AG20443 (cell line): ENCODE results near the gene SELENOO.
A peak's percentile ranks its signal among the peaks of the same experiment; 100 is the strongest.

Source experiments
- DNase-seq: peaks from one replicate; pipeline ENCODE4 v3.0.0; 2012; ENCODE audit warnings: low spot score, mixed read lengths

SELENOO gene

GRCh38 chr22:50238755-50239154 lies 37.9 kb downstream of the SELENOO start:
- DNase-seq: no peak

DNA sequence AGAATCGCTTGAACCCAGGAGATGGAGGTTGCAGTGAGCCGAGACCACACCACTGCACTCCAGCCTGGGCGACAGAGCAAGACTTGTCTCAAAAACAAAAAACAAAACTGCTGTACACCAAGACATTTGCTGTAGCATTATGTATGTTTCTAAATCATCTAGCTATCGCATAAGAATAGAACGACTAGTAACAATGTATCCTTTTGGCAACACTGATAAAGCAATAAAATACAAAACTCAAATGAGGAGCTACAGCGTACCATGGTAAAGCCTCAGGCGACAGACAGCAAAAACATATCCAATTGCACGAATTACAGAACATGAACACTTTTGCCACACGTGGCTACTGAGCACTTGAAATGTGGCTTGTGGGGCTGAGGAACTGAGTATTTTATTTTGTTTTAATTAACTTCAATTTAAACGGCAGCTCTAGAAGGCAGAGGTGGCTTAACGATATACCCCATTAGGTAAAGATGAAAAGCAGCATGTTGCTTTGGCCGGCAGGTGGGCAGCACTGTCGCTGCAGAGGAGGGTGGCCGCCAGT lies 41.7 kb downstream of the SELENOO start:
- no peak for DNase-seq

- no peak for DNase-seq
Observed at GRCh38 chr22:50243685-50244419, 43.0 kb downstream of the SELENOO start.

DNA sequence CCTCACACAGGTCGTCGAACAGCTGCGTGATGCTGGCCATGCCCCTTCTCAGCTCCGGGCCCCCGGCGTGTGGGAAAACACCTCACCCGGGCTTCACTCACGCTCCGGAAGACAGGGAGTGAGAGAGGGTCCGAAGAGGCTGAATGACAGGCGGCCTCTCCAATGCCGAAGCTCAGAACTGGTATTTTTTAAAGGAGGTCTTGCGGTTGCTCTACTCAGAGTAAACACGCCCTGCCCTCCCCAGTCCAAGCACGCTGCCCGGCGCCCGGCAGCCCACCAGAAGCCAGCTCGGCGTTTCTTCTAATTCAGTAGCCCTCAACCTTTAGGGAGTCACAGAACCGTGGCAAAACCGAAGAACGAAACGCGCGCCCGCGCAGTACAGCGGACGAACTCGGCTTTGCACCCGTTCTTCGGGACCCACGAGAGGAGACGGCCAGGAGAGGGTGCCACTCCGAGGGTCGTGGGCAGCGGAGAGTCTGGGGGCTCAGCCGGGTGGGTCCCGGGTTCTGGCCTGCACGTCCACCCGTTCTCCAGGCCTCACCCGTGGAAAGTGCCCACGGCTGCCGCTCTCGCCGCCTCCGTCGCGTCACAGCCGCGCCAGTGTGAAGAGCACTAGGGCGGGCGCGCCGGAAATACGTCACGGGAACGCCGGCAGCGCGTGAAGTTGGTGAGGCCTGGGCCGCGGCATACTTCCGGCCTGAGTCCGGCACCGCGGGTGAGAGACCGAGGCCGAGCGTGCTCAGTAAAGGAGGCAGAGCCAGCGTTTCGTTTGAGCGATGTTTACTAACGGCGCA lies 43.8 kb downstream of the SELENOO start, which contains the start of gene TUBGCP6:
Gene TUBGCP6 (minus strand): TSS at position 604 of the 794 bp plus-strand sequence. CDS start 564 bp downstream, at position 40.
- peak; percentile 97 for DNase-seq

GRCh38 chr22:50245214-50246072 lies 44.6 kb downstream of the SELENOO start:
- DNase-seq: no peak

GRCh38 chr22:50246242-50247175 lies 45.7 kb downstream of the SELENOO start:
- no peak for DNase-seq

GRCh38 chr22:50247748-50248147 lies 46.9 kb downstream of the SELENOO start:
- peak; percentile 34 for DNase-seq

- no peak for DNase-seq
Observed at GRCh38 chr22:50248196-50249081, 47.6 kb downstream of the SELENOO start.

- DNase-seq: no peak
Observed at GRCh38 chr22:50249341-50250248, 48.8 kb downstream of the SELENOO start.

DNA sequence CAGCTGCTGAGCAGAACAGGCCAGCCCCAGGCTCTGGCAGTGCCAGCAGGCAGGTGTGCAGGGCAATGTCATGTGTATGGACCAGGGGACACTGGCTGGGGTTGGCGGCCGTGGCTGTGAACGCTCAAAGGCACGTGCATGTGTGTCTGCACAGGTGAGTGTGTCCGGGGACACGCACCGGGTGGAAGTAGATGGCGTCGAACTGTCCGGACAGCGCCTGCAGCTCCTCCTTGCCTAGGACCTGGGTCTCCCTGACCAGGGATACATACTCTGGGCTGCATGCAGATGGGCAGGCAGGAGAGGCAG lies 49.4 kb downstream of the SELENOO start:
- DNase-seq: no peak

DNA sequence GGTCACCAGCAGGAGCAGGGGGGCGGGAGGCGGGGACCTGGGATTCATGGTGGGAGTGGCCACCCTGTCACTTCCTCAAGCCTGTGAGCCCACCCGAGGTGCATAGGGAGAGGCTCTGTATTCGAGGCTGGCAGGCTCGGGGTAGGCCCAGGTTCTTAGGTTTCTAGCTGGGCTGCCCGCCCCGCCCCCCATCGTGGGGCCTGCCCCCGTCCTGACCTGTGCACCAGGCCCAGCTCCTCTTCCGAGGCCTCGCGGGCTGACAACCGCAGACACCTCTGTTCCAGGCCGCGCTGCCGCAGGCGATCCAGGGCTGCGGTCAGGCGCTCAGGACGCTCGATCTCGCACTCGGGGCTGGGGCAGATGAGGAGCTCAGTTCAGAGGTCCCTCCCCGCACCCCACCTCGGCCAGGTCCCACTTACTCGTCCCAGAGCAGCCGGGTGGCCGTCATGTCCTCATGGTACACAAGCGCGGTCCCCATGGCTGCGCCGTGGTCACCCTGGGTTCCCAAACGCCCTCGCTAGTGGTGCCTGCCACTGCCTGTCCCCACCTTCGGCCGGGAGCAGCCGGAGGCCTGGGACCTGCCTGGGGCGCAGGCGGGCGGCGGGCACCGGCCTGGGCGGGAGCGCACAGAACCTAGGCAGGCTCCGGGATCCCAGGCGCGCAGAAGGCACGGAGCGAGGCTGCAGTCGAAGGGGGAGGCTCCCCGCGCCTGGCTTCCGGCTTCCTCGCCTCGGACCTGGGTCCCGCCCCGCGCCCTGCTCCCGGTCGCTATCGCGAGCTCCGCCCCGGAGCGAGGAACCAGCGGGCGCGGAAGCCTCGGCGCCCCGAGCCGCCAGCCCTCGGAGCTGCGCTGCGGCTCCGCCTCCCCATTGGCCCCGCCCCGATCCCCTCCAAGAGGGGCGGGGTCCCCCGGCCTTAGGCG lies 50.0 kb downstream of the SELENOO start, which contains the start of gene HDAC10:
Gene HDAC10 (minus strand): TSS at position 711 of the 922 bp plus-strand sequence. CDS start 233 bp downstream, at position 478.
- DNase-seq: peak; percentile 94

DNA sequence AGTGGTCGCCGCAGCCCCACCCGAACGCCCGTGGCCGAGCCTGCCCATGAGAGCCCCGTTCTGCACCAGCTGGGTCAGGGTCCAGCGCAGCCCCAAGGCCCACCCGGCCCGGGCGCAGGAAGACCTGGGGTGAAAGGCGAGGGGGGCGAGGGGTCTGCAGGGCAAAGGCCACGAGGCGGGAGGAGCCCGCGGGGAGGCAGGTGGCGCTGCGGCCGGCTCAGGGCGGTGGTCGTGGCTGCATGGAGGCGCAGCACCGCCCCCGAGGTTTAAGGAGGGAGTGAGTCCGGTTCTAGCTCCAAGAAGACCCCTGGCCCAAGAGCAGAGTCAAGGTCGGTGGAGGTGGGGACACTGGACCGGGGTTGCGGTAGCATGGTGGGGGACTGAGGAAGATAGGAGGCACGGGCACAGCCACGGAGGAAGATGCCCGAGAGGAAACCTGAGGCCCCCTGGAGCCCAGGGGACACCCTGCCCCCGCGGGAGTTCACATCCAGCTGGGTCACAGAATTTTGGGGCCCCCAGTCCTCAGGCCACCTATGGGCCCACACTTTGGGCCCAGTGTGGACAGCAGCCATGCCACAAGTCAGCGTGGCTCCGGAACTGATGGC lies 50.8 kb downstream of the SELENOO start:
- no peak for DNase-seq

DNA sequence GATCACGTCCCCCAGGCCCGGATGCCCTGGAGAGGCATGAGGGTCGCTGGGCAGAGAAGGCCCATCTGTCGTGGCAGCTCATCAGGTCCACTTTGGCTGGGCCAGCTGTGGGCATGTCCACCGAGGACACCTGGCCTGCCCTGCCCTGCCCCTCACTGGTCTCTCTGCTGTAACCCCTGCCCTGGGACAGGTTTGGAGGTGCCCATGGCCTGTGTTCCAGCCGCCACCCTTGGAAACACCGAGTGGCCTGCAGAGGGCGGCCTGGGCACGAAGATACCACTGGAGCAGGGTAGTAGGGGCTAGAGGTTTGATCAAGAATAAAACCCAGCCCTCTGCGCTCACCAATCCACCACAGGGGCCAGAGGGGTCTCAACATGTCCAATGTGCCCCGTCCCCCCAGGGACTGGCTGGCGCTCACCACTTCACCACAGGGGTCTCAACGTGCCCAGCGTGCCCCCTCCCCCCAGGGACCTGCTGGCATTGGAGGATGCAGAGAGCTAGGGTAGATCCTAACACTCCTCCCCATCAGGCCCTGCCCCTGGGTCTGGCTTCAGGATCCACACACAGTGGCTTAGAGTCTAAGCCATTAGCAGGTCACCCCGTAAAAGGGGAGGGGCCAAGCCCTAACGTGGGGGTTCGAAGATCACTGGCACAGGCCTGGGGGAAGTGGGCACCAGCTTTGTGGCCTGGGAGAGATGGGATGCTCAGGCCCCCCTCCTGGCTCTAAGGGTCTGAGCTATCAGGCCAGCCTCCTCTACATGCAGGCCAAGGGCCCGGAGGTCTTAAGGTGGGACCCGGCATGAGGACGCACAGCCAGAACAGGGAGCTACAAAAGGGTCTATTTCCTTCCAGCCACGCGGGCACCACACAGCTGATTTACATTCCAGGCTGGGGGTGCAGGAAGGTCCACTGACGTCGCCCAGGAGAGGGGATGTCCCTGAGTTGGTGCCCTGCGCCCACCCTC lies 51.6 kb downstream of the SELENOO start:
- DNase-seq: peak; percentile 80

DNA sequence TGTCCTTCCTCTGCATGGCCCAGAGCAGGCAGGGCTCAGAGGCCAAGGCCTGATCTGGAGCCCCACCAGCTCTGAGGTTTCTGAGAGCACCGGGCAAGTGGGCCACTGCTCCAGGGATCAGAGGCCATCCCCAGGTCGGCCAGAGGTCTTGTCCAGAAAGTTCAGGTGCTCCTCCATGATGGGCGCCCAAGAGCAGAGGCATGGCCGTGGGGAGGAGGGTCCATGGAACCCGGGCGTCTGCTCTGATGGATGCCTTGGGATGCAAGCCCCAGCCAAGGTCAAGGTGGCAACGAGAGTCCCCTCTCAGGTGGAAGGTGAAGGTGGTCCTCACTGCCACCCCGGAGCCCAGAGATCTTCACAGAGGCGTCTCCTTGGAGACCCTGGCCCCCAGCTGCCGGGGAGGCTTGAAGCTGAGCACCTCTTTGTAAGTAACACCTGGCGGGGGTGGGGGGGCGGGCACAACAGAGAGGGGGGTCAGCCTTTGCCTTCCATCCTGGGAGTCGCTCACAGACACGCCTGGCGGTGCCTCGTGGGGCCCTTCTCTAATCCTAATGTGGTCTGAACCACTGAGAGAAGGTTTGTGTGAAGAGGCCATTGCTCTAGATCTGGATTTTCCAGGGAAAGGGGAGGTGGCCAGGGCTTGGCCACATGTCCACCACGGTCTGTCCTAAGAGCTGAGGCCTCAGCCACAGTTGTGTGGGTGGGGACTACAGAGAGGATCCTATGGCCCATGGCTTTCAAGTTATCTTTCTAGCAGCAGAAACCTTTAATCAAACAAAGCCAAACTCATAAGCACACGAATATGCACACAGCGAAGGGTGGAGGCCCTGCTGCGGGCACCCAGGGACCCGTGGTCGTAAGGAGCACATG lies 52.5 kb downstream of the SELENOO start:
- no peak for DNase-seq

DNA sequence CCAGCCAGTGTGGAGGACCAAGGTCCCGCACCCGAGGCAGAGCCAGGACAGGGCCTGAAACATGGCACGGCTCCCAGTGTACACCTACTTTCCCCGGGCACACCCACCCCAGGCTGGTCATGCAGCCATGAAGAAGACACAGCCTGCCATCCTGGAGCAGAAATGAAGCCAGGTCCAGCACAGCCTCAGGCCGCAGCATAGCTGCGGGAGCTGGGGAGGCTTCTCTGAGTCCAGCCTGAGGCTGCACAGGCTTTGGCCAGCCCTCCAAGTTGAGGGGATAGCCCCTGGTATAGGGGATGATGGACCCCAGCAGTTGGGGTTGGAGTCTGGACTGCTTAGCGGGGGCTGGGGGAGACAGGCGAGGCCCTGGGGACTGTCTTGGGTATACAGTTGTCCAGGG lies 53.1 kb downstream of the SELENOO start:
- DNase-seq: no peak
